Activated CD8-positive, alpha-beta T cell treated with anti-CD3 and anti-CD28 coated beads, Interleukin-2, amount 10 ng/mL, durations not matched to agents 7 days and 5 days (primary cell): Measurements from ENCODE around the gene FKBP6. TPM values are rescaled to one million over a fixed set of nuclear protein-coding genes. Genes with fewer than 3 reads are reported as not detected.

ENCODE experiments used
- ATAC-seq: fragments of 150-1000 bp; cut with Tn5 transposase; one replicate; pipeline ENCODE4 v1.10.0; 2021; ENCODE audit warnings: moderate library complexity
- CTCF ChIA-PET: fragments of 350-600 bp; sonication (Branson Sonifier 250); formaldehyde crosslinking; loops from one replicate; lab custom pipeline; 2021; ENCODE audit warnings: antibody characterized with exemption; lab: Charles Lee
- POLR2A ChIA-PET: fragments of 350-600 bp; sonication (Branson Sonifier 250); formaldehyde crosslinking; loops from one replicate; lab custom pipeline; 2021; ENCODE audit warnings: antibody characterized with exemption; lab: Charles Lee
- DNase-seq: peaks from one replicate; pipeline ENCODE4 v3.0.0-alpha.2; 2020
- H3K27ac Mint-ChIP-seq: one replicate; pipeline ENCODE4 v1.8.0; 2021; ENCODE audit warnings: mild to moderate bottlenecking, mixed read lengths
- H3K27me3 Mint-ChIP-seq: one replicate; pipeline ENCODE4 v1.8.0; 2021; ENCODE audit warnings: low read depth, mixed read lengths
- H3K36me3 Mint-ChIP-seq: one replicate; pipeline ENCODE4 v1.8.0; 2021; ENCODE audit warnings: low read depth, mixed read lengths
- H3K4me1 Mint-ChIP-seq: one replicate; pipeline ENCODE4 v1.8.0; 2021; ENCODE audit warnings: low read depth, mixed read lengths
- H3K4me3 Mint-ChIP-seq: one replicate; pipeline ENCODE4 v1.8.0; 2021; ENCODE audit warnings: mild to moderate bottlenecking, mixed read lengths
- H3K9me3 Mint-ChIP-seq: one replicate; pipeline ENCODE4 v1.8.0; 2022; ENCODE audit warnings: mixed read lengths; ENCODE audit not compliant: insufficient read depth
- total RNA-seq, 2 experiments: library from RNA; stranded (reverse); gene quantifications; one replicate each; pipeline ENCODE4 v1.2.3, GENCODE V29; 2021

FKBP6 gene
- total RNA-seq, 2 experiments from 2014 or later: not detected

DNA sequence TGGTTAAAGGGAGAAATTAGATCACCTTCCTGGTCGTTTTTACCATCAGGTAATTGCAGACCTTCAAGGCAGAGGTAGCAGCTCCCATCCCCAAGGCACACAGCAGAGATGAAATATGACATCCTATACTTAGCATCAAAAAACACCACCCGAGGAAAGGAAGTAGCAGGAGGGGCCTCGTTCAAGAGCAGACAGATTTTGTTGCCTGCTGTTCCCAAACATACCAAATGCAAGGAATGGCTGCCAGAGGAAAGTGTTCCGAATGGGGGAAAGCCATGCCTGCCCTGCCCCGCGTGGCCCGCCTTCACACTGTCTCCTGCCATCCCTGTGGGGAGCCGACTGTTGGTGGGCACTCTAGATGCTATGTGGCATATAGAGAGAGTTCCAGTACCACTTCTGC is 18.0 kb downstream of the FKBP6 start:
- ATAC-seq (no peak), DNase-seq (no peak)
- H3K9me3 Mint-ChIP-seq: no peaks in the 10 kb centered on the region
- H3K4me1 Mint-ChIP-seq: no peaks in the 10 kb centered on the region
- POLR2A ChIA-PET: no interaction called here
- CTCF ChIA-PET: no interaction called here
- H3K36me3 Mint-ChIP-seq: no peaks in the 10 kb centered on the region
- peaks cover 2% of the 10 kb centered on the region for H3K27me3 Mint-ChIP-seq
- no peak overlapping the region for H3K4me3 Mint-ChIP-seq
- H3K27ac Mint-ChIP-seq: no peak overlapping the region

DNA sequence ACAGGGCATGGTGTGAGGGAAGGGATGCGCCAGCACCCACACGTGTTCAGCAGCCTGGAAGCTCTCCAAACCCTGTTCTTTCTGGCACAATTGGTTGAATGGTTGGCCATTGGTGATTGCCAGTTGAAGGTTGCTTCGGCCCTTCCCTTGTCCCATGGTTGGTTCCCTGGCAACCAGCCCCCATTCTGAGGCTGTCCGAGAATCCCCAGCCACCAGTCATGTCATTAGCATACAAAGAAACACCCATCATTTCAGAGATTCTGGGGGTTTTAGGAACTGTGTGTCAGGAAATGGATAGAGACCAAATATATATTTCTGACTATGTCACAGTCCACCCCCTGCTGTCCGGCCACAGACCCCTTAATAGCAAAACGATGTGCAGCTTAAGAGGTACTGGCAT is 21.8 kb downstream of the FKBP6 start:
- Mint-ChIP-seq H3K36me3 (no peaks in the 10 kb centered on the region), H3K9me3 (no peaks in the 10 kb centered on the region), H3K27ac (no peak overlapping the region), H3K4me3 (no peak overlapping the region), H3K4me1 (no peaks in the 10 kb centered on the region), H3K27me3 (no peaks in the 10 kb centered on the region)
- ChIA-PET POLR2A (interaction anchor here (0.7 kb wide), 1 partner anchor 375 kb away, joined by 3 read pairs; no protein-coding TSS in a partner anchor), CTCF (no interaction called here)
- ATAC-seq (no peak), DNase-seq (no peak)

DNA sequence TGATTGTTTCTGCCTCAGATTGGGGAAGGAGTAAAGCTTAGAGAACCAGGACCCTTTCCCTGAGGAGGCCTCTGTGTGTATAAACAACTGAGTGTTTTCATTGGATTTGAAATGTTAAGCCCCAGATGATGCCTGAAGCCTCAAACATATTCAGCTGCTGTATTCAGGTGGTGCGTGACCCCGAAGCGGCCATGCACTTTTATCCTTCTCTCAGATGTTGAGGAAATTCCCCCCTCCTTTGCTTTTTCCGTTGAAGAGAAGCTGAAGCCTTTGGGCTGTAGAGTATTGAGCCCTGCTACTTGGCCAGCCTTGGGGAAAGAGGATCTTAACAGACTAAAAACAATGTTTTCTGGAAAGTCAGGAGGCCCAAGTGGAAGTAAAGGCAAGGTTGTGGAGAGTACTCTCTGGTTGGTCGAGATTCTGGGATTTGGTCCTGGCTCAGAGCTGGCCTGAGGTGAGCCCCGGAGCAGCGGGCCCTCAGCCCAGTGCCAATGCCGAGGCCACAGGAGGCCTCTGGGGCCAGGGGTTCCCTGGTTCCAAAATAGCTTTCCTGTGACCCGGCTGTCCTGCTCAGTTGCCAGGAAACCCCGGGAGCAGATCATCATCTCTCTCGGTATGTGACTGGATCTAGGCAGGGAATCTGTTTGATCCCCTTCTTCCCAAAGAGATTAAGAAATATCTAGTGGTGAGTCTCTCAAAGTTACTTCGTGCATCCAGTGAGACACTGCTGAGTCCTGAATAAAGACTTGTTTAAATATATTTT is 22.5 kb downstream of the FKBP6 start:
- H3K27me3 Mint-ChIP-seq: no peaks in the 10 kb centered on the region
- ATAC-seq (no peak), DNase-seq (no peak)
- H3K4me3 Mint-ChIP-seq: no peak overlapping the region
- ChIA-PET POLR2A (interaction anchor here (0.7 kb wide), 1 partner anchor 374 kb away, joined by 3 read pairs; no protein-coding TSS in a partner anchor), CTCF (interaction anchor here (0.6 kb wide), 1 partner anchor 1498 kb away, joined by 3 read pairs; no protein-coding TSS in a partner anchor)
- no peaks in the 10 kb centered on the region for H3K36me3 Mint-ChIP-seq
- no peaks in the 10 kb centered on the region for H3K4me1 Mint-ChIP-seq
- H3K9me3 Mint-ChIP-seq: no peaks in the 10 kb centered on the region
- H3K27ac Mint-ChIP-seq: no peak overlapping the region

DNA sequence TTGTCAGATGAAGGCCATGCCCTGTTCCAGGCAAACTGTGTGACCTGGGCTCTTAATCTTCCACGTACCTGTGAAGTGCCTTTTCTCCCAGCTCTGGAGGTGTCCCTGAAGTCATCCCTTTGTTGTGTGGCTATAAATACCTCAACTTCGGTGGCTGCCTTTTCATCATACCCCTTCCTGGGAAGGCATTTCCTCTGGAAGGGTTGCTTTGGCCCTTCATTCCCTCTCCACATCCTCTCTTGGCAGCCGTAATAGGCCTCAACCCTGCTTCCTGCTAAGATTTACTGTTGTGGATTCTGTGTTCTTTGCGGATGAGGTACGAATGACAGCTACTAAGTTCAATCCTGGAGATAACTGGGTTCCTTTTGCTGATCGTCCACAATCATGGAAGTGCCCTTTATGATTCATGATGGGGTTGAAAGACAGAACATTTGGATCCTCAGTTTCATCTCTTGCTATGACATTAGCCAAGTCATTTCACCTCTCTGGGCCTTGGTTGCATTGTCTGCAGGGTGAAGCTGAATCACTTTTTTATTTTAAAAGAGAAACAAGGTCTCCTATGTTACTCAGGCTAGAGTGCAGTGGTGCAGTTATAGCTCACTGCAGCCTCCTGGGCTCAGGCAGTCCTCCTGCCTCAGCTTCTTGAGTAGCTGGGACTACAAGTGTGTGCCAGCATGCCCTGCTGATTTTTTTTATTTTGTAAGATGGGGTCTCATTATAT is 23.6 kb downstream of the FKBP6 start:
- Mint-ChIP-seq H3K9me3 (no peaks in the 10 kb centered on the region), H3K27me3 (no peaks in the 10 kb centered on the region), H3K36me3 (no peaks in the 10 kb centered on the region), H3K27ac (no peak overlapping the region), H3K4me1 (no peaks in the 10 kb centered on the region), H3K4me3 (no peak overlapping the region)
- ATAC-seq (no peak), DNase-seq (no peak)
- POLR2A ChIA-PET: no interaction called here
- CTCF ChIA-PET: no interaction called here

DNA sequence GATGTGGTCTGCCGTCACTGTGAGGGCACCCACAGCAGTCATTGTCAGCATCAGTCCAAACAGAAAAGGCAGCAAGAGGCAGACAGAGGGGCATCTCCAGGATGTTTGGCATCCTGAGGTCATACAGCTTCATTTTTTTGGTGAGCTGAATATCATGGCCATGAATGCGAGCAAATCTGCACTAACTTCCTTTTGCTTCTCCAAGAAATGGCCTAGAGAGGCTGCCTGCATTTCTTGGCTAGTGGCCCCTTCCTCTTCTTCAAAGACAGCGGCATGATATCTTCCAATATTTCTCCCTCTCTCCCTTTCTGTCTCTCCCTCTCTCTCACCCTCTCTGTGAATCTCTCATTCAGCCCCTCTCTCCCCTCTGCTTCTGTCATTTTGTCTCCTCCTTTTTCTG is 24.8 kb downstream of the FKBP6 start:
- Mint-ChIP-seq H3K36me3 (no peaks in the 10 kb centered on the region), H3K4me1 (no peaks in the 10 kb centered on the region), H3K27me3 (no peaks in the 10 kb centered on the region), H3K4me3 (no peak overlapping the region), H3K27ac (no peak overlapping the region), H3K9me3 (no peaks in the 10 kb centered on the region)
- ATAC-seq (no peak), DNase-seq (no peak)
- ChIA-PET CTCF (interaction anchor here (0.9 kb wide), 1 partner anchor 99 kb away, joined by 4 read pairs; no protein-coding TSS in a partner anchor), POLR2A (no interaction called here)

DNA sequence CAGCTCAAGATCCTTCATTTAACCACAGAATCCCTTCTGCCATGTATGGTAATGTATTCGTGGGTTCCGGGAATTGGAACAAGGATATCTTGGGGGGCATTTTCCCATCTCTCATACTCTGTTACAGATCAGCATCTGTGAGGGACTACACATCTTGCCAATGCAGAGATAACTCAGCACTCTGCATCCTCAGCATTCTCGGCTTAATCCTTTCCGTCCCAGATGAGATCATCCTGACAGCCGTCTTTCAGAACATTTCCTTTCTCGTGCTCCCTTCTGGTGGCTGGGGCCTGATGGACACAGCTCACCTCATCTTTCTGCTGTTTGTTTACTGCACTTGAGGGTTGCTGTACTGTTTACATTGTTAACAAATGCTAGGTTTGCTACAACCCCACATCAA is 25.3 kb downstream of the FKBP6 start:
- H3K27me3 Mint-ChIP-seq: no peaks in the 10 kb centered on the region
- H3K36me3 Mint-ChIP-seq: no peaks in the 10 kb centered on the region
- no peak overlapping the region for H3K27ac Mint-ChIP-seq
- H3K4me1 Mint-ChIP-seq: peaks cover 4% of the 10 kb centered on the region
- CTCF ChIA-PET: interaction anchor here (0.9 kb wide), 1 partner anchor 98 kb away, joined by 4 read pairs; no protein-coding TSS in a partner anchor
- no peaks in the 10 kb centered on the region for H3K9me3 Mint-ChIP-seq
- ATAC-seq (no peak), DNase-seq (no peak)
- POLR2A ChIA-PET: no interaction called here
- no peak overlapping the region for H3K4me3 Mint-ChIP-seq

DNA sequence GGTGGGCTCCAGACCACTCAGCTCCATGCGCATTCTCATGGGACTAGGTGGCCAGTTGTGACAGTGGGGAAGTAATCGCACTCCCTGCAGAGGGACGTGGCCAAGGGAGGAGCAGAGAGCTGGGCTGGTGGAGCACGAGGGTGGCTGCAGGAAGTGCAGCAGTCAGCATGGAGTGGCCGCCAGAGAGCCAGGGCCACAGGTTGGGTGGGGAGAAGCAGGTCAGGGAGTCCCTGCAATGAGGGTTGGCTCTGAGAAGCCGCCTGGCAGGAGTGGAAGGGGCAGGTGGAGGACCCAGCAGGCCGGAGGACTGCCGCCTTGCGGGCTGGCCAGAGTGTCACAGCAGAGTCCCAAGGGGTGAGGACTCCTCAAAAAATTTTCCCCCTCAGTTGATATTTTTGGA is 26.2 kb downstream of the FKBP6 start:
- Mint-ChIP-seq H3K27ac (no peak overlapping the region), H3K36me3 (no peaks in the 10 kb centered on the region), H3K4me1 (peaks cover 4% of the 10 kb centered on the region), H3K27me3 (no peaks in the 10 kb centered on the region), H3K9me3 (no peaks in the 10 kb centered on the region), H3K4me3 (no peak overlapping the region)
- CTCF ChIA-PET: no interaction called here
- ATAC-seq: no peak
- no peak for DNase-seq
- POLR2A ChIA-PET: no interaction called here

DNA sequence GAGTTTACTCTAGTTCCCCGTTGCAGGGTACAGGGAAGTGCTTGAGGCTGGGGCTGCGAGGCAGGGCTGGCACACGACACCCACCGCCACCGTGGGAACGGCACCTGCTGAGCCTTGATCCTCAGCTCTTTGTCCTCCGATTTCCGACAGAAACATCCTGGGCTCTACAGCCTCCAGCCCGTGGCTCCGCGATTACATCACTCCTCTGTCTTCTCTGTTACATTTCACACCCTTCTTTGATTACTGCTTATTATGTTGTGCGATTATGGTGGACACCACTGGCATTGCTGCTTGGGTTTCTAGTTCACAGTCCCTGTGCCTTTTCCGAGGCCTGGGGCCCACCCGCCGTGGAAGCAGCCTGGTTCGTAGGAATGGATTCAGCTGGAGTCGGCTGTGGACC is 26.9 kb downstream of the FKBP6 start:
- ATAC-seq (no peak), DNase-seq (no peak)
- no peak overlapping the region for H3K4me3 Mint-ChIP-seq
- no peaks in the 10 kb centered on the region for H3K9me3 Mint-ChIP-seq
- CTCF ChIA-PET: no interaction called here
- no peak overlapping the region for H3K27ac Mint-ChIP-seq
- POLR2A ChIA-PET: no interaction called here
- no peaks in the 10 kb centered on the region for H3K36me3 Mint-ChIP-seq
- H3K27me3 Mint-ChIP-seq: no peaks in the 10 kb centered on the region
- H3K4me1 Mint-ChIP-seq: peaks cover 4% of the 10 kb centered on the region

DNA sequence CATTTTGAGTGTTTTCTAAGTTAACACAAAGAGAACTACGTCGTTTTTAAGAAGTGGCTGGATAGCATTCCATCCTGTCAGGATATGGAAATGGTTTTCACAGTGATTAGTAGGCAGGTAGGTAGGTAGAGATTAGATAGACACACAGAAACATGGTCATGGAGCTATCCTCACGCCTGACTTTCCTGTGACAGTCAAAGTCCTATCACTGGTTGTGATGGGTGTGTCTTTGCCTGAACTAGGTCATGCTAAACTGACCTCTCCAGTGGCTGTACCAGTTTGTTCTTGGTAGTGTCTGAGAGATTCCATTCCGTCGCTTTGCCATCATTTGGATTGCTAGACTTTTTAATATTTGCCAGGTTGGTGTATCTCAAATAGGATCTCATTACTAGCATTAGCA is 28.2 kb downstream of the FKBP6 start:
- Mint-ChIP-seq H3K4me3 (no peak overlapping the region), H3K4me1 (peaks cover 4% of the 10 kb centered on the region), H3K36me3 (no peaks in the 10 kb centered on the region), H3K9me3 (no peaks in the 10 kb centered on the region), H3K27me3 (no peaks in the 10 kb centered on the region), H3K27ac (no peak overlapping the region)
- no peak for DNase-seq
- CTCF ChIA-PET: no interaction called here
- ATAC-seq: no peak
- POLR2A ChIA-PET: interaction anchor here (0.5 kb wide), 1 partner anchor 1026 kb away, joined by 3 read pairs; no protein-coding TSS in a partner anchor

DNA sequence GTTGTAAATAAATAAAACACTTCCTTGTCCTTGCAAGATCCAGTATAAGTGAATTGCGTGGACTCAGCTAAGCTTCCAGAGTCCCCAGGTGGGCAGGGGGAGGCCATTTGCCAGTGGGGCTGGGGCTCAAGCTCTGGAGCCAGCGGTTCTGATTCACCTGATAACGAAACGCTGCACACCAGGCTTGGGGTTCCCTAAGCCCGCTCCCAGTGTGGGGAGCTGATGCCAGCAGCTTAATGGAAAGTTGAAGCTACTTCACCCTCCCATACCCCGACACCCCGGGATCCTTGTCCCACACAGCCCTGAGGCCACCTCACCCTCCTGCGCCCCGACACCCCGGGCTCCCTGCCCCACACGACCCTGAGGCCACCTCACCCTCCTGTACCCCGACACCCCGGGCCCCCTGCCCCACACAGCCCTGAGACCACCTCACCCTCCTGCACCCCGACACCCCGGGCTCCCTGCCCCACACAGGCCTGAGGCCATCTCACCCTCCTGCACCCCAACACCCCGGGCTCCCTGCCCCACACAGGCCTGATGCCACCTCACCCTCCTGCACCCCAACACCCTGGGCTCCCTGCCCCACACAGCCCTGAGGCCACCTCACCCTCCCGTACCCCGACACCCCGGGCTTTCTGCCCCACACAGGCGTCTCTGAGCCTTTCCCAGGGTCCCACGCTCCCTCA is 30.8 kb downstream of the FKBP6 start:
- ATAC-seq (no peak), DNase-seq (no peak)
- CTCF ChIA-PET: no interaction called here
- H3K27ac Mint-ChIP-seq: no peak overlapping the region
- no peaks in the 10 kb centered on the region for H3K27me3 Mint-ChIP-seq
- H3K9me3 Mint-ChIP-seq: no peaks in the 10 kb centered on the region
- no peaks in the 10 kb centered on the region for H3K36me3 Mint-ChIP-seq
- no peak overlapping the region for H3K4me3 Mint-ChIP-seq
- POLR2A ChIA-PET: no interaction called here
- peaks cover 4% of the 10 kb centered on the region for H3K4me1 Mint-ChIP-seq

DNA sequence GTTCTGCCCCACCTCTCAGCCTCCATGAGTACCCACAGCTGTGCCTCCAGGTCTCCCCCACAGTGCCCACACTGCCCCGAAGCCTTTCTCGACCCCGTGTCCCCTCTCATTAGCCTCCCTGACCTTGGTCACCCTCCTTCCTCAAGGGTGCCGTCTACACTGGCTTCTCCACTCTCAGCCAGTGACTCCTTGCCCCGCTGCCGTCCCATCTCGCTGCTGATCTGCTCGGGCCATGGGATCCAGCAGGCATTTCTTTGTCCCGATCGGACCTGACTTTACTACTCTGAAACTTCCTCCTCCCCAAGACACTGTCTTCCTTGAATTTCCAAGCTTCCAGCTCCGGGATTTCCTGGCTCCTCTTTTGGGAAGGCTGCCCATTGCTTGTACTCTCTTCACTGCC is 31.3 kb downstream of the FKBP6 start:
- H3K36me3 Mint-ChIP-seq: no peaks in the 10 kb centered on the region
- peaks cover 4% of the 10 kb centered on the region for H3K4me1 Mint-ChIP-seq
- H3K4me3 Mint-ChIP-seq: no peak overlapping the region
- H3K27me3 Mint-ChIP-seq: no peaks in the 10 kb centered on the region
- ATAC-seq (no peak), DNase-seq (no peak)
- ChIA-PET POLR2A (no interaction called here), CTCF (no interaction called here)
- H3K27ac Mint-ChIP-seq: no peak overlapping the region
- no peaks in the 10 kb centered on the region for H3K9me3 Mint-ChIP-seq
